ENCODE measurements around the gene RBM3. TPM values are rescaled to one million over a fixed set of nuclear protein-coding genes. Genes with fewer than 3 reads are reported as not detected.
A peak's percentile ranks its signal among the peaks of the same experiment; 100 is the strongest.

Gene RBM3
- total RNA-seq, 2 donors from 2014 or later, result 129 to 242 TPM

- DNase-seq (peak; percentile 79), ATAC-seq (peak in 1 of 2 donors; percentile 25)
- intact Hi-C loops (cut with DNase I), result no loop called here
These were observed 504 bp upstream of the RBM3 start for GRCh38 chrX:48573690-48574269.

GRCh38 chrX:48575642-48576041 is 1.4 kb downstream of the RBM3 start:
- DNase-seq (no peak), ATAC-seq (no peak)
- intact Hi-C loops (cut with DNase I), result no loop called here

- no peak for ATAC-seq
- DNase-seq, result no peak
- intact Hi-C loops (cut with DNase I), result no loop called here
These were observed 1.8 kb downstream of the RBM3 start for GRCh38 chrX:48576108-48576507.

- no peak for DNase-seq
- ATAC-seq, result no peak
- intact Hi-C loops (cut with DNase I), result no loop called here
These were observed 4.4 kb downstream of the RBM3 start for GRCh38 chrX:48578661-48579128.

- no peak for DNase-seq
These were observed 5.0 kb downstream of the RBM3 start for GRCh38 chrX:48579259-48579658.

GRCh38 chrX:48580662-48581061 is 6.4 kb downstream of the RBM3 start:
- intact Hi-C loops (cut with DNase I), result no loop called here
- no peak for ATAC-seq
- DNase-seq, result no peak

More at GRCh38 chrX:48579259-48579658, 5.0 kb downstream of the RBM3 start:
- ATAC-seq, result no peak
- intact Hi-C loops (cut with DNase I), result no loop called here

- intact Hi-C loops (cut with DNase I), result no loop called here
- no peak for ATAC-seq
- no peak for DNase-seq
These were observed 10.4 kb downstream of the RBM3 start for GRCh38 chrX:48584698-48585097.

GRCh38 chrX:48589482-48590162 is 15.3 kb downstream of the RBM3 start:
- intact Hi-C loops (cut with DNase I), result no loop called here
- DNase-seq (no peak), ATAC-seq (peak; percentile 30 to 73)

- ATAC-seq (peak in 1 of 2 donors; percentile 23), DNase-seq (no peak)
- intact Hi-C loops (cut with DNase I), result no loop called here
These were observed 16.2 kb downstream of the RBM3 start for GRCh38 chrX:48590203-48591103.

GRCh38 chrX:48591255-48591791 is 17.0 kb downstream of the RBM3 start:
- DNase-seq (peak; percentile 52), ATAC-seq (peak; percentile 84)
- intact Hi-C loops (cut with DNase I), result no loop called here

GRCh38 chrX:48592971-48593370 is 18.7 kb downstream of the RBM3 start:
- no peak for DNase-seq
- ATAC-seq, result no peak
- intact Hi-C loops (cut with DNase I), result no loop called here

- intact Hi-C loops (cut with DNase I), result no loop called here
- DNase-seq, result no peak
- ATAC-seq, result no peak
These were observed 21.6 kb downstream of the RBM3 start for GRCh38 chrX:48595929-48596328.

GRCh38 chrX:48597353-48598264 is 23.3 kb downstream of the RBM3 start, which contains the start of gene WDR13:
WDR13 (plus strand) TSS chrX:48597492; CDS start chrX:48597997, 505 bp downstream.
- DNase-seq (peak; percentile 93), ATAC-seq (peak; percentile 93 to 96)
- intact Hi-C loops (cut with DNase I), result no loop called here

GRCh38 chrX:48598614-48599013 is 24.3 kb downstream of the RBM3 start:
- no peak for DNase-seq
- intact Hi-C loops (cut with DNase I), result no loop called here
- ATAC-seq, result no peak

- DNase-seq (no peak), ATAC-seq (no peak)
- intact Hi-C loops (cut with DNase I), result no loop called here
These were observed 25.1 kb downstream of the RBM3 start for GRCh38 chrX:48599341-48599740.

- ATAC-seq (no peak), DNase-seq (no peak)
- intact Hi-C loops (cut with DNase I), result no loop called here
These were observed 25.9 kb downstream of the RBM3 start for GRCh38 chrX:48600226-48600625.

GRCh38 chrX:48601741-48602394 is 27.6 kb downstream of the RBM3 start:
- intact Hi-C loops (cut with DNase I), result no loop called here
- ATAC-seq (no peak), DNase-seq (no peak)

- ATAC-seq, result no peak
- intact Hi-C loops (cut with DNase I), result no loop called here
These were observed 30.4 kb downstream of the RBM3 start for GRCh38 chrX:48604701-48605100.

More at GRCh38 chrX:48604701-48605100, 30.4 kb downstream of the RBM3 start:
- DNase-seq, result no peak

Data from left cardiac atrium (tissue), 4 donors.